Activated naive CD4-positive, alpha-beta T cell treated with anti-CD3 and anti-CD28 coated beads for 36 hours (primary cell): ENCODE results near the gene MPRIP. TPM values are rescaled to one million over a fixed set of nuclear protein-coding genes. Genes with fewer than 3 reads are reported as not detected.
"Not testable (repeated sequence)": the region's sequence is repeated elsewhere in the genome, so short reads cannot be mapped to it uniquely, and the experiment has no call there.

Experiments
- CTCF ChIA-PET: fragments of 350-600 bp; sonication (Branson Sonifier 250); formaldehyde crosslinking; loops from one replicate; lab custom pipeline; 2021; ENCODE audit warnings: antibody characterized with exemption; lab: Charles Lee
- DNase-seq: peaks from one replicate; pipeline ENCODE4 v3.0.0-alpha.2; 2020
- H3K27ac Mint-ChIP-seq: one replicate; pipeline ENCODE4 v1.8.0; 2021; ENCODE audit warnings: mild to moderate bottlenecking, mixed read lengths
- H3K27me3 Mint-ChIP-seq: one replicate; pipeline ENCODE4 v1.8.0; 2021; ENCODE audit warnings: low read depth, mixed read lengths
- H3K36me3 Mint-ChIP-seq: one replicate; pipeline ENCODE4 v1.8.0; 2021; ENCODE audit warnings: low read depth, mixed read lengths
- H3K4me1 Mint-ChIP-seq: one replicate; pipeline ENCODE4 v1.8.0; 2021; ENCODE audit warnings: low read depth, mixed read lengths
- H3K4me3 Mint-ChIP-seq: one replicate; pipeline ENCODE4 v1.8.0; 2021; ENCODE audit warnings: mild to moderate bottlenecking, moderate library complexity, mixed read lengths
- H3K9me3 Mint-ChIP-seq: one replicate; pipeline ENCODE4 v1.8.0; 2021; ENCODE audit warnings: mixed read lengths
- intact Hi-C: fragments of 100-400 bp; cut with micrococcal nuclease; formaldehyde crosslinking; loops from one replicate; pipeline ENCODE4 v1.15.1; 2023
- total RNA-seq, 2 experiments: library from RNA; stranded (reverse); gene quantifications; one replicate each; pipeline ENCODE4 v1.2.3, GENCODE V29; 2021

Gene MPRIP
- total RNA-seq, 2 experiments from 2014 or later: 125 TPM

DNA sequence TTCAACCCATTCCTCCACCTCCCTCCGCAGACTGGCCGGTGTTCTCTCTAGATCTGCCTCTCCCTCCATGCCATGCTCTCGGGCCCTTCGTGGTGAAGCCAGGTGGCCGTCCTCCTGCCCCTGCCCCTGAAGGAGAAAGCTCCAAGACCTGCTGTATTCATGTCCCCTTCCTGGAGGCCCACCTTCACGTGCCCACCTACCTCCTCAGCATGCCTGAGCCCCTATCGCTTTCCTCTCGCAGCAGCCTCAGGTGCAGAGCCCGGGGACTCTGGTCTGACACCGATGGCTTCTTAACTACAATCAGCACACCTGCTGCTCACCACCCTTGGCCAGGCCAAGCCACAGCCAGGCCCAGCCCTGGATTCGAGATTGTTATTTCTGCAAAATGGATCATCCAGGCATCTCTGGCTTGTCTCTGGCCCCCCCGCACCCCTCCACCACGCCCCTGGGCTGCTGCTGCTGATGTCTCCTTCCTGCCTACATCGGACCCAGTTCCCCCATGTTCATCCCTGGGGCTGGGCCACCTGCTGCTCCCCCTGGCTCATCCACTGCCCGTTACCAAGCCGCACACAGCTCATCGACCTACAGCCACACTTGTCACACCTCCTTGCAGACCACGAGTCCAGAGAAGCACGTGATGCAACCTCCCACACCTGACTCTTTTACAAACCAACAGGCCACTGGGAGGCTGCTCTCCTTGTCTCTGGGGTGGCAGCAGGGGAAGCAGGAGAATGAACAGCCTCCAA, 37.8 kb upstream of the MPRIP start:
- no peak for DNase-seq
- intact Hi-C loops: loop anchor here (5.0 to 10.0 kb wide), 2 partner anchors 123 to 230 kb away; partner anchors contain the start of gene FLCN
- CTCF ChIA-PET: no interaction called here
- H3K4me1 Mint-ChIP-seq: no peaks in the 10 kb centered on the region
- no peaks in the 10 kb centered on the region for H3K9me3 Mint-ChIP-seq
- H3K36me3 Mint-ChIP-seq: no peaks in the 10 kb centered on the region
- no peaks in the 10 kb centered on the region for H3K27me3 Mint-ChIP-seq
- H3K4me3 Mint-ChIP-seq: no peak overlapping the region
- no peak overlapping the region for H3K27ac Mint-ChIP-seq

GRCh38 chr17:17004997-17005614, 37.2 kb upstream of the MPRIP start:
- not testable (repeated sequence) for H3K9me3 Mint-ChIP-seq, H3K27ac Mint-ChIP-seq, H3K4me3 Mint-ChIP-seq, DNase-seq, H3K36me3 Mint-ChIP-seq, H3K27me3 Mint-ChIP-seq, H3K4me1 Mint-ChIP-seq
- CTCF ChIA-PET: interaction anchor here (1.1 kb wide), 1 partner anchor 13 kb away, joined by 3 read pairs; no protein-coding TSS in a partner anchor
- intact Hi-C loops: loop anchor here (5.0 to 10.0 kb wide), 2 partner anchors 122 to 230 kb away; partner anchors contain the start of gene FLCN

GRCh38 chr17:17007891-17008290, 34.4 kb upstream of the MPRIP start:
- not testable (repeated sequence) for H3K4me1 Mint-ChIP-seq, H3K27me3 Mint-ChIP-seq, H3K27ac Mint-ChIP-seq, H3K9me3 Mint-ChIP-seq, H3K4me3 Mint-ChIP-seq, DNase-seq, H3K36me3 Mint-ChIP-seq
- intact Hi-C loops: loop anchor here (10.0 kb wide), 1 partner anchor 227 kb away; the partner anchor contains the start of gene FLCN
- CTCF ChIA-PET: interaction anchor here (0.6 kb wide), 2 partner anchors 139 to 247 kb away, joined by 3 read pairs; no protein-coding TSS in a partner anchor

DNA sequence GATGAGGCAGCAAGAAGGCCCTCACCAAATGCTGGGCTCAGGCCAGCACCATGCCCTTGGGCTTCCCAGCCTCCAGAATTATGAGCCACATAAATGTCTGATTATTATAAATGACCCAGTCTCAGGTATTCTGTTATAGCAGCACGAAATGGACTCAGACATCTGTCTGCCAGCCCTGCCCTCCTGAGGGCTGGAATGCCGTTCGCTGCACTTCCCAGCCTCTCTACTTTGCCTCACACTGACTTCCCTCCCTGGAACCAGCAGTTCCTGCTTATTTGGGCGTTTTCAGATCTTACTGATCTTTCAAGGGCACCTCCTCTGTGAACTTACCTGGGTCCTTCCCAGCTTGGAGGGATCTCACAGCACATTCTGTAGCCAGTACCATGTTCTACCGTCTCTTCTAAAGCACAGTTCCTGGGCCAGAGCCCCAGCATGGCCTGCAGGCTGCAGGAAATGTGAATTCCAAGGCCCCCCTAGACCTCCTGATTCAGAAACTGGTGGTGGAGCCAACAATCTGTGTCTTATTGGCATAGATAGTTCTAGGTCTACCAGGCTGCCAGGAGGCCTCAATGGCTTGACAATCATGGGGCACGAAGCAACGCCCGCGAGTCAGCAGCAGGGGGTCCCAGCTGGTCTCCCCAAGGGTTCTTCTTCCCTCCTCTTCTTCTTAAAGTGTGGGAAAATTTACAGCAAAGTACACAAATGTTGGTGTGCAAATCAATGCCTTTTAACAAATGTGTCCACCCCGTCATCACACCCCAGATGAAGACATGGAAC, 33.4 kb upstream of the MPRIP start:
- H3K4me1 Mint-ChIP-seq, H3K27me3 Mint-ChIP-seq, DNase-seq, H3K4me3 Mint-ChIP-seq, CTCF ChIA-PET, H3K9me3 Mint-ChIP-seq, H3K27ac Mint-ChIP-seq, H3K36me3 Mint-ChIP-seq: not testable (repeated sequence)
- intact Hi-C loops: loop anchor here (10.0 kb wide), 1 partner anchor 226 kb away; the partner anchor contains the start of gene FLCN

GRCh38 chr17:17009972-17010371, 32.3 kb upstream of the MPRIP start:
- H3K36me3 Mint-ChIP-seq, H3K4me3 Mint-ChIP-seq, H3K9me3 Mint-ChIP-seq, H3K27me3 Mint-ChIP-seq, H3K27ac Mint-ChIP-seq, DNase-seq, H3K4me1 Mint-ChIP-seq: not testable (repeated sequence)
- intact Hi-C loops: loop anchor here (10.0 kb wide), 1 partner anchor 225 kb away; the partner anchor contains the start of gene FLCN
- CTCF ChIA-PET: interaction anchor here (0.7 kb wide), 1 partner anchor 543 kb away, joined by 3 read pairs; no protein-coding TSS in a partner anchor

DNA sequence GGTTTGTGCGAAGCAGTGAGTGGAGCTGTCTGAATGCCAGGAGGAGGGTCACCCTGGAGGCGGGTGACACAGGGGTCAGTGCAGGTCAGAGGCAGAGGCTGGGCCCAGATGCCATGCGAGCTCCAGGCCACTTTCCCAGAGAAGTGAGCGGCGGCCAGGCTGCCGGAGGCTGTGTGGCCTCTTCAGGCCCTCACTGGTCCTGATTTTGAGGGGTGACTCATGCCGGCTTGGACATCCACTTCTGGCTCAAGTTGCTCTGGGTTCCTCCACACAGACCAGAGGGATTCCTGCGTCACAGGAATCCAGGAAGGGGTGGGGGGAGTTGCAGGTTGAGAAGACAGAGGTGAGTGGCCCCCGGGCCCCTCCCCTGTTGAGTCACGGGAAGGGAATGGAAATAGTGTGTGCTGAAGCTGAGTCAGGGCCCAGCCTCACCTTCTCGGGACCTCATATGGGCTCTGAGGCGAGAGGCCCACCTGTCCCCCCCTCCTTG, 31.7 kb upstream of the MPRIP start:
- intact Hi-C loops, H3K4me1 Mint-ChIP-seq, CTCF ChIA-PET, H3K36me3 Mint-ChIP-seq, H3K27ac Mint-ChIP-seq, DNase-seq, H3K4me3 Mint-ChIP-seq, H3K27me3 Mint-ChIP-seq, H3K9me3 Mint-ChIP-seq: not testable (repeated sequence)

DNA sequence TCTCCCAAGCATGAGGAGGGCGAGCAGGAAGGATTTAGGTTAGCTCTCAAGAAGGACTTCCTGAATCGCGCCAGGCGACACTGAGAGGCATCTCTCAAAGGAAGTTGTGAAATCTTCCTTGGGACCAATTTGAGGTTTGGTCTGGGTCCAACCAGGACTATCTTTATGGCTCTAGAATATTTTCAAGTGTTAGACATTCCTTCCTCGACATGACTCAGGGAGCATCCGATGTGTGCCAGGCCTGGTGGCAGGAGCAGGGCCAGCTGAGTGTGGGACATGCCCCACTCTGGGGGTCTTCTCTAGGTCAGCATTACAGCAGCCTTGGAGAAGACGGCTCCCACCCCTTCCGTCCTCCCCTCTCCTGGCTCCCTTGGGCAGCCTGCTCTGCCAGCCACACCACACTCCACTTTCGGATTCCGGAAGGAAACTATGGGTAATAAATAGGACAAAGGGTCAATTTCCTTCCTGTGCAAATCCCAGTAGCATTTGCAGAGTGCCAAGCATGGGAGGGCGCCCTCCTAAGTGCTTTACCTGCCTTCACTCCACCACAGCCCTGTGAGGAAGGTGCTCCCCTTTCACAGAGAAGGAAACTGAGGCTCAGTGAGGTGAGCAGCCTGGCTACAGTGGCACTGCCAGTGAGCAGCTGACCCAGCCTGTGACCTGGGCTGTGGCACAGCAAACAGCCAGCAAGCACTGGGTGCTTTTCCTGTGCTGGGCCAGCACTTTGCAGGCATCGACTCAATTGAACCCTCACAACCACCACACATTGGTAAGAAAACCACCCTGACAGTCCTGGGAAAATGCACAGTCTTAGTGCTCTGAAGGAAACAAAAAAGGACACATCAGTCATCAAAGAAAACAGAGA, 31.0 kb upstream of the MPRIP start:
- intact Hi-C loops, H3K4me1 Mint-ChIP-seq, H3K36me3 Mint-ChIP-seq, H3K27ac Mint-ChIP-seq, H3K9me3 Mint-ChIP-seq, H3K4me3 Mint-ChIP-seq, DNase-seq, H3K27me3 Mint-ChIP-seq, CTCF ChIA-PET: not testable (repeated sequence)

- peaks cover 22% of the 10 kb centered on the region for H3K4me1 Mint-ChIP-seq
- DNase-seq, H3K4me3 Mint-ChIP-seq, CTCF ChIA-PET, intact Hi-C loops, H3K36me3 Mint-ChIP-seq, H3K27ac Mint-ChIP-seq, H3K9me3 Mint-ChIP-seq, H3K27me3 Mint-ChIP-seq: not testable (repeated sequence)
Measured at GRCh38 chr17:17013828-17014747, 28.2 kb upstream of the MPRIP start.

DNA sequence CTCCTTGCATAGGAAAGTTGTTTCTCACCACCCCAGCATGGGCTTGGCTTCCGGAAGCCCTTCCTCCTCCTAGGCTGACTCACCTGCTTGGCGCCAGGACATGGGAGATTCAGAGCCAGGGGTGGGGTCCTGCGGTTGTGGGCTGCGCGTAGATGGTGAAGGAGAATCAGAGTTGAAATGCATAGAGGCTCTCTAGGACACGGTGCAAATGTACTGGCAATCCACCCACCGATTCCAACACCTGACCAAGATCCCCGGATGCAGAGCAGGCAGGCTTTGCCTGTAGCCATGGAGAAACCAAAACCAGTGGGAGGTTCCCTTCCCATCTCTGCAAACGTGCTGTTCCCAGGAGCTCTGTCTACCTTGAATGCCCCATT, 27.5 kb upstream of the MPRIP start:
- DNase-seq, H3K27me3 Mint-ChIP-seq, H3K36me3 Mint-ChIP-seq, H3K9me3 Mint-ChIP-seq, H3K4me3 Mint-ChIP-seq, intact Hi-C loops, H3K27ac Mint-ChIP-seq: not testable (repeated sequence)
- H3K4me1 Mint-ChIP-seq: peaks cover 22% of the 10 kb centered on the region
- CTCF ChIA-PET: interaction anchor here (0.6 to 0.9 kb wide), 2 partner anchors 19 to 164 kb away, joined by 3 to 5 read pairs; no protein-coding TSS in a partner anchor

DNA sequence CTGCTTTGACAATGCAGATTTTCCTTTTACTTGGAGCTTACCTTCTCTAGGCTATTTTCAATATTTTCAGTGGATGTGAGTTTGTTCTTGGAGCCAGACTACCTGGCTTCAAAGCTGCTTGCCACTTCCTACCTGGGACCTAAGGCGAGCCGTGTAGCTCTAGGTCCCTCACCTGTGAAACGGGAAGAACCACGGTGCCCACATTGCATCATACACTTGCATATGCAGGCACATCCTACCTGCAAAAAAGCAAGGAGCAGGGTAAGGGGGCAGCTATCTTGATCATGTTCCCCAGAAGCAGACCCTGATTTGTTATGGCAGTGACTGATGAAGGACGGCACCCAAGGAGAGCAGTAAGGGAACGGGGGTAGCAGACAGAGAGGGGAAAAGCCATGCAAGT, 27.0 kb upstream of the MPRIP start:
- intact Hi-C loops: no loop called here
- Mint-ChIP-seq H3K4me1 (peaks cover 22% of the 10 kb centered on the region), H3K4me3 (no peak overlapping the region), H3K9me3 (no peaks in the 10 kb centered on the region), H3K27ac (no peak overlapping the region), H3K27me3 (no peaks in the 10 kb centered on the region), H3K36me3 (no peaks in the 10 kb centered on the region)
- no peak for DNase-seq
- CTCF ChIA-PET: interaction anchor here (0.6 to 0.9 kb wide), 2 partner anchors 20 to 164 kb away, joined by 3 to 5 read pairs; no protein-coding TSS in a partner anchor
